GM12878 (cell line): ENCODE results near the gene PPIL3. TPM values are rescaled to one million over a fixed set of nuclear protein-coding genes. Genes with fewer than 3 reads are reported as not detected.

ENCODE experiments used
- ATAC-seq: fragments of 200-7000 bp; cut with Tn5 transposase; 3 replicates; pipeline ENCODE4 v1.9.1; 2020; ENCODE audit warnings: mild to moderate bottlenecking, moderate library complexity
- BruUV-seq: library from RNA; stranded (reverse); fragments of 400-500 nt; replicated peaks from 2 replicates; lab custom pipeline; 2021; lab: Mats Ljungman, UMichigan
- CTCF ChIA-PET: fragments of 300-600 bp; sonication (Branson Sonifier 250); formaldehyde crosslinking; extraction: SDS; loops from one replicate; lab custom pipeline; 2021; ENCODE audit warnings: inconsistent platforms; lab: Yijun Ruan, JAX
- POLR2A ChIA-PET: fragments of 350-600 bp; formaldehyde crosslinking; extraction: SDS; loops from one replicate; lab custom pipeline; 2021; ENCODE audit warnings: inconsistent platforms; lab: Charles Lee
- RAD21 ChIA-PET: fragments of 300-600 bp; sonication (Branson Sonifier 250); formaldehyde crosslinking; loops from one replicate; lab custom pipeline; 2023; ENCODE audit warnings: antibody characterized with exemption; ENCODE audit not compliant: unreplicated experiment; lab: Charles Lee
- SMC1A ChIA-PET: fragments of 300-600 bp; sonication (Branson Sonifier 250); formaldehyde crosslinking; loops from one replicate; lab custom pipeline; 2023; ENCODE audit not compliant: unreplicated experiment, uncharacterized antibody; lab: Charles Lee
- DNase-seq: peaks from one replicate; pipeline ENCODE4 v3.0.0-alpha.2; 2011; ENCODE audit warnings: low read depth, low spot score
- FAIRE-seq: peaks from 3 replicates; lab custom pipeline; 2011; peaks lifted over from hg19 to GRCh38; lab: Jason Lieb, UNC
- H2AFZ ChIP-seq: 2 replicates; pipeline ENCODE4 v1.6.0; 2011; ENCODE audit warnings: low read depth, low read length, control low read depth; ENCODE audit not compliant: control insufficient read depth
- H3K27ac ChIP-seq: 2 replicates; pipeline ENCODE4 v1.5.1; 2011; ENCODE audit warnings: control low read depth; ENCODE audit not compliant: control insufficient read depth, insufficient read depth
- H3K27me3 ChIP-seq, 2 experiments: replicated peaks in 1 of 2; 2 replicates each; pipeline versions ENCODE4 v1.6.0 to v1.6.1; 2011; ENCODE audit warnings: low read length in 1 of 2; ENCODE audit not compliant: control insufficient read depth in 2 of 2, insufficient read depth in 2 of 2
- H3K36me3 ChIP-seq, 2 experiments: 2 replicates each; pipeline ENCODE4 v1.5.1; 2011; ENCODE audit warnings: low read length in 1 of 2; ENCODE audit not compliant: control insufficient read depth in 2 of 2, insufficient read depth in 2 of 2
- H3K4me1 ChIP-seq: 2 replicates; pipeline ENCODE4 v1.6.1; 2011; ENCODE audit warnings: mild to moderate bottlenecking, low read length, moderate library complexity, mixed read lengths; ENCODE audit not compliant: control insufficient read depth, insufficient read depth
- H3K4me2 ChIP-seq: 2 replicates; pipeline ENCODE4 v1.6.0; 2011; ENCODE audit warnings: control low read depth; ENCODE audit not compliant: control insufficient read depth, insufficient read depth
- H3K4me3 ChIP-seq: fragments of 200-600 bp; sonication (generic); 2 replicates; pipeline ENCODE4 v1.5.1; 2016
- H3K79me2 ChIP-seq: 2 replicates; pipeline ENCODE4 v1.6.0; 2011; ENCODE audit warnings: low read length; ENCODE audit not compliant: control insufficient read depth, insufficient read depth
- H3K9ac ChIP-seq: 2 replicates; pipeline ENCODE4 v1.8.0; 2011; ENCODE audit warnings: low read length, control low read depth, mixed read lengths; ENCODE audit not compliant: control insufficient read depth, insufficient read depth
- H3K9me3 ChIP-seq: replicated peaks from 3 replicates; pipeline ENCODE4 v1.5.1; 2011; ENCODE audit warnings: mild to moderate bottlenecking, low read length; ENCODE audit not compliant: control insufficient read depth, insufficient read depth
- H4K20me1 ChIP-seq: 2 replicates; pipeline ENCODE4 v1.6.0; 2011; ENCODE audit not compliant: control insufficient read depth, insufficient read depth
- E2F8 ChIP-seq: fragments of 450-650 bp; IDR thresholded peaks from 2 replicates; pipeline ENCODE4 v1.6.1; 2018; ENCODE audit warnings: mild to moderate bottlenecking, low read depth, moderate library complexity; ENCODE audit not compliant: partially characterized antibody
- EGR1 ChIP-seq, 2 experiments: IDR thresholded peaks; 1 replicate in 1 of 2; 2 replicates in 1 of 2; pipeline ENCODE4 v1.6.1; 2011 to 2012; ENCODE audit warnings: low read depth in 2 of 2, low read length in 2 of 2, borderline replicate concordance in 1 of 2, mild to moderate bottlenecking in 1 of 2, moderate library complexity in 1 of 2
- NBN ChIP-seq: fragments of 450-650 bp; IDR thresholded peaks from 2 replicates; pipeline ENCODE4 v1.6.1; 2016
- PAX8 ChIP-seq: fragments of 450-650 bp; IDR thresholded peaks from 2 replicates; pipeline ENCODE4 v1.6.1; 2017; ENCODE audit warnings: mild to moderate bottlenecking, moderate library complexity
- POLR2A ChIP-seq: IDR thresholded peaks from 2 replicates; pipeline ENCODE4 v1.6.1; 2011; ENCODE audit warnings: low read depth, mild to moderate bottlenecking, low read length
- POLR2AphosphoS5 ChIP-seq: IDR thresholded peaks from 2 replicates; pipeline ENCODE4 v1.6.1; 2011; ENCODE audit warnings: mild to moderate bottlenecking, low read length, inconsistent platforms
- RB1 ChIP-seq: fragments of 450-650 bp; formaldehyde crosslinking; IDR thresholded peaks from 2 replicates; pipeline ENCODE4 v1.6.1; 2017; ENCODE audit warnings: mild to moderate bottlenecking, borderline replicate concordance
- RCOR1 ChIP-seq: conservative IDR thresholded peaks from 2 replicates; pipeline ENCODE4 v1.6.1; 2012; ENCODE audit warnings: low read depth, low read length, improper control_type of control experiment
- RELB ChIP-seq: fragments of 450-650 bp; IDR thresholded peaks from 2 replicates; pipeline ENCODE4 v1.6.1; 2017; ENCODE audit warnings: low read depth, mild to moderate bottlenecking, moderate library complexity
- RUNX3 ChIP-seq: IDR thresholded peaks from 2 replicates; pipeline ENCODE4 v1.6.1; 2012; ENCODE audit warnings: low read length, inconsistent platforms
- ZBED1 ChIP-seq: IDR thresholded peaks from 2 replicates; pipeline ENCODE4 v1.6.1; 2016; ENCODE audit warnings: borderline replicate concordance
- ZNF622 ChIP-seq: fragments of 450-650 bp; IDR thresholded peaks from 2 replicates; pipeline ENCODE4 v1.6.1; 2017; ENCODE audit warnings: mild to moderate bottlenecking, inconsistent platforms
- whole genome bisulfite sequencing: methylation state at CpG from one replicate; pipeline ENCODE4 v1.1.6; 2016; ENCODE audit warnings: low lambda C conversion rate; ENCODE audit not compliant: insufficient replicate concordance, insufficient coverage; ENCODE audit errors: missing lambda C conversion rate; 5-methylcytosine and 5-hydroxymethylcytosine counted together
- in situ Hi-C: fragments of 300-500 bp; cut with MboI; formaldehyde crosslinking; loops from 9 replicates; pipeline ENCODE4 v1.14.3; 2018; ENCODE audit warnings: mixed read lengths
- intact Hi-C: fragments of 100-400 bp; cut with micrococcal nuclease; formaldehyde crosslinking; loops from one replicate; pipeline ENCODE4 v1.14.2; 2022; ENCODE audit not compliant: unreplicated experiment
- polyA plus RNA-seq, 11 experiments: library from polyadenylated mRNA; depleted of rRNA in 4 of 11; unstranded in 6 of 11; stranded (reverse) in 5 of 11; fragments of >200 nt; fragmentation: Nextera tagmentation in 4 of 11; fragmentation: Illumina TruSeq in 1 of 11; extraction: Ambion mirVana in 4 of 11; extraction: Trizol in 1 of 11; gene quantifications; 1 replicate in 1 of 11; 2 replicates in 10 of 11; pipeline versions ENCODE4 v1.2.1 to v1.2.3, GENCODE V29; 2011 to 2016; ENCODE audit warnings: inconsistent platforms in 2 of 11, missing spikeins in 2 of 11, low read depth in 1 of 11
- total RNA-seq, 4 experiments: library from RNA; depleted of rRNA in 3 of 4; stranded (reverse); fragments of >200 nt in 3 of 4; fragmentation: Illumina TruSeq in 1 of 4; extraction: Trizol in 1 of 4; gene quantifications; 2 replicates each; pipeline versions ENCODE4 v1.2.1 to v1.2.3, GENCODE V29; 2013 to 2021
- TF ChIP-seq, protein P1 (sequence below): IDR thresholded peaks from 2 replicates; pipeline ENCODE4 v1.6.1; 2011; ENCODE audit warnings: borderline replicate concordance, low read depth, mild to moderate bottlenecking, moderate library complexity, mixed read lengths, low read length; ENCODE audit not compliant: insufficient read depth; ENCODE audit errors: extremely low read length

The PPIL3 gene
- total and polyA plus RNA-seq, 10 of the 15 experiments (the other 5 are each of a cell fraction or from before 2014, with no cell fraction given) = 33.8 to 176 (median 59.1) TPM

GRCh38 chr2:200856806-200857205 is 32.1 kb downstream of the PPIL3 start:
- Histone ChIP-seq H3K27me3 (no peaks in the 10 kb centered on the region), H2AFZ (no peak overlapping the region), H3K9me3 (no peaks in the 10 kb centered on the region), H3K4me2 (no peak overlapping the region), H3K4me1 (no peaks in the 10 kb centered on the region), H4K20me1 (peaks cover 5% of the 10 kb centered on the region; the same call in 1 of the 2 replicates), H3K27ac (no peak overlapping the region), H3K4me3 (no peak overlapping the region), H3K36me3 (peaks cover 16 to 61% of the 10 kb centered on the region in 2 experiments), H3K9ac (no peak overlapping the region), H3K79me2 (peaks cover 51% of the 10 kb centered on the region)
- TF ChIP-seq POLR2AphosphoS5 (peak; percentile 44; the same call in 1 of the 2 replicates), RUNX3 (no peak)
- BruUV-seq = no TSS peak
- ChIA-PET POLR2A (interaction anchor here (1.5 kb wide), 1 partner anchor 41 kb away, joined by 4 read pairs; no protein-coding TSS in a partner anchor), SMC1A (no interaction called here), CTCF (interaction anchor here (1.0 to 1.2 kb wide), 2 partner anchors 11 to 30 kb away, joined by 3 to 5 read pairs; no protein-coding TSS in a partner anchor), RAD21 (no interaction called here)
- intact Hi-C loops (no loop called here), in situ Hi-C loops (no loop called here)
- FAIRE-seq (no peak), ATAC-seq (no peak), DNase-seq (no peak)
- WGBS = 88% methylated on average over 8 of the region's 8 CpGs

DNA sequence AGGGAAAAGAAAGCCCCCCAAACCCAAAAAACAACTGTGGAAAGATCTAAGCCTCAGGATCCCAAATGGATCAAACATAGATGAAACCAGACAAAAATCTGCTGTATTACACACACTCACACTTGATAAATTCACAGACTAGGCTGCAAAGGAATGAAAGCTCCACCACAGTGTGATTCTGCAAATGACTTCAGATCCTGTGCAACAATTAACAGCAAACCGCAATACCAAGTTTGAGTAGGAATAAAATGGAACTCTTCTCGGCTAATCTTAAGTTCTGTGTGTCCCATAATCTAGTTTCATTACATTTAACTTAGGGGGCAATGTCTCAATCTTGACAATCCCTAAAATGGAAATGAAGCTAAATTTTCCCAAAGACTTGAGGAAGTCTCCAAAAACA is 36.3 kb downstream of the PPIL3 start:
- in situ Hi-C loops = no loop called here
- ATAC-seq = no peak
- Histone ChIP-seq H3K4me3 (no peak overlapping the region), H3K9ac (no peak overlapping the region), H3K27ac (no peak overlapping the region), H3K79me2 (peaks cover 9% of the 10 kb centered on the region), H3K4me1 (no peaks in the 10 kb centered on the region), H3K36me3 (peaks cover 16 to 45% of the 10 kb centered on the region in 2 experiments), H3K27me3 (no peaks in the 10 kb centered on the region), H4K20me1 (no peaks in the 10 kb centered on the region), H2AFZ (no peak overlapping the region), H3K4me2 (no peak overlapping the region), H3K9me3 (no peaks in the 10 kb centered on the region)
- no TSS peak for BruUV-seq
- ChIA-PET CTCF (interaction anchor here (1.0 to 1.1 kb wide), 2 partner anchors 139 to 141 kb away, joined by 3 read pairs; no protein-coding TSS in a partner anchor), POLR2A (interaction anchor here (1.1 to 1.4 kb wide), 2 partner anchors 12 to 39 kb away, joined by 4 to 6 read pairs; partner anchors contain the start of gene CLK1), SMC1A (interaction anchor here (0.9 to 1.0 kb wide), 3 partner anchors 9 to 24 kb away, joined by 3 to 4 read pairs (median 3); partner anchors contain the start of gene CLK1), RAD21 (no interaction called here)
- no peak for DNase-seq
- 93% methylated on average over 2 of the region's 2 CpGs for WGBS
- intact Hi-C loops = no loop called here
- no peak for FAIRE-seq
- no peak for TF ChIP-seq RCOR1
- TF ChIP-seq E2F8 = no peak
- TF ChIP-seq RB1 = no peak
- TF ChIP-seq NBN = no peak
- TF ChIP-seq EGR1 (IDR thresholded peaks at IDR 0.05; ENCODE audit: borderline replicate concordance in 1 of 2, low read depth in 2 of 2, low read length in 2 of 2) = no peak
- TF ChIP-seq ZBED1 = no peak
- no peak for TF ChIP-seq ZNF622
- TF ChIP-seq RELB = no peak
- TF ChIP-seq, protein P1, sequence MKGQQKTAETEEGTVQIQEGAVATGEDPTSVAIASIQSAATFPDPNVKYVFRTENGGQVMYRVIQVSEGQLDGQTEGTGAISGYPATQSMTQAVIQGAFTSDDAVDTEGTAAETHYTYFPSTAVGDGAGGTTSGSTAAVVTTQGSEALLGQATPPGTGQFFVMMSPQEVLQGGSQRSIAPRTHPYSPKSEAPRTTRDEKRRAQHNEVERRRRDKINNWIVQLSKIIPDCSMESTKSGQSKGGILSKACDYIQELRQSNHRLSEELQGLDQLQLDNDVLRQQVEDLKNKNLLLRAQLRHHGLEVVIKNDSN = no peak
- no peak for TF ChIP-seq POLR2A
- TF ChIP-seq PAX8 = no peak
